ENCODE data around the gene CREB3L2. TPM values are rescaled to one million over a fixed set of nuclear protein-coding genes. Genes with fewer than 3 reads are reported as not detected.

CREB3L2 gene
- total RNA-seq, 1 experiment from 2014 or later: 49.8 TPM

DNA sequence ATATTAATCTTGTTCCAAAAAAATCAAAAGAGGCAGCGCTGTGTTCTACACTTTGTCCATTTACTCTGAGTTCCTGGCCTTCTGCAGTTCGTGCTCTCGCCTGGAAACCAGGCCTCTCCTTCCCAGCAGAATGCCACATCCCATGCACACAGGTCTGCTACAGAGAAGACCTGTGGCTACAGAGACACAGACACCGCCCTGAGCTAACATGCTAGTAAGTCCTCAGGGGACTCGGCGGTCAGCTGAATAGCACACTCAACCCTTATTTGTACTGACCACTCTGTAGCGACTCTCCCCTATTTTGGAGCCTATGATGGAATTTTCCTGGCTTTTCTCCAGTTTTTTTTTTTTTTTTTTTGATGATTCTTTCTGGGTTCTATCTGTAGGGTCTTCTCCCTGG, 12.8 kb downstream of the CREB3L2 start:
- Histone ChIP-seq H3K4me3 (replicated peaks in 1 of 2; ENCODE audit: low read depth in 1 of 2, low read length in 2 of 2) (no peak overlapping the region), H3K27ac (ENCODE audit: low read depth, low read length) (no peak overlapping the region), H3K4me2 (ENCODE audit: low read length) (no peak overlapping the region), H3K9ac (ENCODE audit: low read length) (no peak overlapping the region), H3K79me2 (ENCODE audit: insufficient read depth, low read length) (peaks cover 15% of the 10 kb centered on the region), H3K36me3 (ENCODE audit: control insufficient read depth in 1 of 2, insufficient read depth in 2 of 2, low read length in 2 of 2) (no peaks in the 10 kb centered on the region), H3K4me1 (ENCODE audit: control insufficient read depth in 1 of 2, insufficient read depth in 2 of 2, low read length in 2 of 2) (no peaks in the 10 kb centered on the region), H3K9me2 (ENCODE audit: insufficient read depth) (no peaks in the 10 kb centered on the region), H3K27me3 (ENCODE audit: insufficient read depth, low read length) (no peaks in the 10 kb centered on the region), H2AFZ (ENCODE audit: low read depth, low read length, poor library complexity, severe bottlenecking) (no peak overlapping the region), H4K20me1 (ENCODE audit: insufficient read depth) (no peaks in the 10 kb centered on the region), H3K9me3 (ENCODE audit: control insufficient read depth in 1 of 2, insufficient read depth in 1 of 2, low read depth in 1 of 2, low read length in 2 of 2) (no peaks in the 10 kb centered on the region)
- ChIA-PET CTCF (no interaction called here), RAD21 (ENCODE audit: low non-redundant PET in 1 of 2, low total read pairs in 2 of 2, uncharacterized antibody in 2 of 2, unreplicated experiment in 2 of 2) (no interaction called here), POLR2A (no interaction called here)
- intact Hi-C loops (cut with micrococcal nuclease): no loop called here
- ATAC-seq (no peak), DNase-seq (ENCODE audit: low read depth, low spot score) (no peak)
- BruUV-seq (replicated peaks): no TSS peak
- TF ChIP-seq SRF (IDR thresholded peaks at IDR 0.05; ENCODE audit: low read depth) (no peak), SIN3A (IDR thresholded peaks at IDR 0.05; ENCODE audit: low read depth) (no peak), REST (IDR thresholded peaks at IDR 0.05; ENCODE audit: low read depth) (no peak), ZNF274 (IDR thresholded peaks at IDR 0.05; ENCODE audit: low read depth, low read length) (no peak), RAD21 (IDR thresholded peaks at IDR 0.05; ENCODE audit: low read depth) (no peak), POLR2A (IDR thresholded peaks at IDR 0.05; ENCODE audit: borderline replicate concordance, extremely low read depth, insufficient read depth, insufficient read length) (no peak), MAX (IDR thresholded peaks at IDR 0.05) (no peak), POLR2AphosphoS5 (IDR thresholded peaks at IDR 0.05; ENCODE audit: low read depth, low read length) (no peak)

Data from HCT116 (cell line).